Endothelial cell of umbilical vein (primary cell): ENCODE data around the gene ZDHHC14. TPM values are rescaled to one million over a fixed set of nuclear protein-coding genes. Genes with fewer than 3 reads are reported as not detected.

Experiments
- BruUV-seq: library from RNA; stranded (reverse); fragments of 400-500 nt; replicated peaks from 2 replicates; lab custom pipeline; 2021; lab: Mats Ljungman, UMichigan
- CTCF ChIA-PET: fragments of 300-600, 350-600 bp; sonication (Branson Sonifier 250); formaldehyde crosslinking; loops from one replicate; lab custom pipeline; 2021; ENCODE audit warnings: antibody characterized with exemption, inconsistent platforms; lab: Charles Lee
- POLR2A ChIA-PET: fragments of 300-600, 350-600 bp; sonication (Branson Sonifier 250); formaldehyde crosslinking; loops from one replicate; lab custom pipeline; 2021; ENCODE audit warnings: antibody characterized with exemption, inconsistent platforms; lab: Charles Lee
- DNase-seq: peaks from one replicate; pipeline ENCODE4 v3.0.0-alpha.2; 2011; ENCODE audit warnings: low read depth, low spot score
- FAIRE-seq: peaks from 2 replicates; lab custom pipeline; 2011; peaks lifted over from hg19 to GRCh38; lab: Jason Lieb, UNC
- H2AFZ ChIP-seq: 2 replicates; pipeline ENCODE4 v1.6.0; 2012; ENCODE audit warnings: low read depth, low read length, control low read depth, inconsistent platforms
- H3K27ac ChIP-seq: 2 replicates; pipeline ENCODE4 v1.5.1; 2011; ENCODE audit warnings: low read depth, mild to moderate bottlenecking, control low read depth, low read length, moderate library complexity; ENCODE audit not compliant: insufficient read depth
- H3K27me3 ChIP-seq, 2 experiments: 2 replicates each; pipeline versions ENCODE4 v1.6.0 to v1.6.1; 2011; ENCODE audit warnings: low read length in 2 of 2, mixed read lengths in 1 of 2; ENCODE audit not compliant: control insufficient read depth in 2 of 2, insufficient read depth in 2 of 2
- H3K36me3 ChIP-seq, 2 experiments: 2 replicates in 1 of 2; 3 replicates in 1 of 2; pipeline ENCODE4 v1.5.1; 2011; ENCODE audit warnings: low read length in 2 of 2, mild to moderate bottlenecking in 1 of 2, moderate library complexity in 1 of 2; ENCODE audit not compliant: control insufficient read depth in 2 of 2, insufficient read depth in 2 of 2; ENCODE audit errors: extremely low read depth in 1 of 2
- H3K4me1 ChIP-seq: 3 replicates; pipeline ENCODE4 v1.5.1; 2011; ENCODE audit warnings: mild to moderate bottlenecking, low read length; ENCODE audit not compliant: control insufficient read depth, insufficient read depth; ENCODE audit errors: extremely low read depth
- H3K4me2 ChIP-seq: 2 replicates; pipeline ENCODE4 v1.6.1; 2011; ENCODE audit warnings: low read length, control low read depth, mixed read lengths; ENCODE audit not compliant: insufficient read depth
- H3K4me3 ChIP-seq, 3 experiments: fragments of 200-600 bp in 1 of 3; sonication (generic), shearing (Covaris generic) in 1 of 3; replicated peaks in 1 of 3; 2 replicates each; pipeline ENCODE4 v1.5.1; 2011 to 2016; ENCODE audit warnings: control low read depth in 3 of 3, low read length in 3 of 3, mild to moderate bottlenecking in 2 of 3, inconsistent platforms in 1 of 3, low read depth in 1 of 3, moderate library complexity in 1 of 3; ENCODE audit not compliant: insufficient read depth in 1 of 3
- H3K79me2 ChIP-seq: 2 replicates; pipeline ENCODE4 v1.6.0; 2012; ENCODE audit warnings: low read length, inconsistent platforms; ENCODE audit not compliant: control insufficient read depth, insufficient read depth
- H3K9ac ChIP-seq: replicated peaks from 2 replicates; pipeline ENCODE3; 2011; ENCODE audit warnings: low read length, control low read depth; ENCODE audit not compliant: insufficient read depth; ENCODE audit errors: extremely low read depth
- H3K9me1 ChIP-seq: replicated peaks from 3 replicates; pipeline ENCODE4 v1.6.0; 2011; ENCODE audit warnings: mild to moderate bottlenecking, low read length; ENCODE audit not compliant: control insufficient read depth, insufficient read depth; ENCODE audit errors: extremely low read depth
- H3K9me3 ChIP-seq: replicated peaks from 2 replicates; pipeline ENCODE4 v1.5.1; 2012; ENCODE audit warnings: low read length, inconsistent platforms; ENCODE audit not compliant: control insufficient read depth, insufficient read depth
- H4K20me1 ChIP-seq: replicated peaks from 2 replicates; pipeline ENCODE3; 2011; ENCODE audit warnings: mild to moderate bottlenecking, low read length; ENCODE audit not compliant: control insufficient read depth, insufficient read depth; ENCODE audit errors: extremely low read depth
- EZH2 ChIP-seq: IDR thresholded peaks from 2 replicates; pipeline ENCODE4 v1.6.1; 2012; ENCODE audit warnings: borderline replicate concordance, low read depth, mild to moderate bottlenecking, moderate library complexity, low read length, inconsistent platforms; ENCODE audit not compliant: severe bottlenecking
- FOS ChIP-seq: IDR thresholded peaks from 2 replicates; pipeline ENCODE4 v1.6.1; 2011; ENCODE audit warnings: mild to moderate bottlenecking, low read length, moderate library complexity, borderline replicate concordance; ENCODE audit not compliant: insufficient read depth
- GATA2 ChIP-seq: IDR thresholded peaks from 2 replicates; pipeline ENCODE4 v1.7.0; 2011; ENCODE audit warnings: low read depth, mild to moderate bottlenecking, moderate library complexity, mixed read lengths, low read length; ENCODE audit not compliant: insufficient read length, insufficient read depth
- JUN ChIP-seq: IDR thresholded peaks from 2 replicates; pipeline ENCODE4 v1.6.1; 2011; ENCODE audit warnings: borderline replicate concordance, low read depth; ENCODE audit not compliant: insufficient read length, insufficient read depth
- MYC ChIP-seq: IDR thresholded peaks from one replicate; pipeline ENCODE4 v1.6.1; 2011; ENCODE audit warnings: mild to moderate bottlenecking, low read depth, low read length
- POLR2A ChIP-seq: IDR thresholded peaks from 2 replicates; pipeline ENCODE4 v1.6.1; 2012; ENCODE audit warnings: low read depth, mild to moderate bottlenecking, control low read depth, low read length
- POLR2AphosphoS5 ChIP-seq: IDR thresholded peaks from 2 replicates; pipeline ENCODE4 v1.6.1; 2012; ENCODE audit warnings: low read depth, mild to moderate bottlenecking, control low read depth, low read length, moderate library complexity; ENCODE audit not compliant: insufficient read depth
- dilution Hi-C: fragments of 300-500 bp; cut with MboI; formaldehyde crosslinking; loops from one replicate; pipeline ENCODE4 v1.15.0; 2019; ENCODE audit warnings: low sequenced_read_pairs; ENCODE audit not compliant: extremely low pct_ligation_motif_present
- intact Hi-C: fragments of 100-400 bp; cut with micrococcal nuclease; formaldehyde crosslinking; loops from one replicate; pipeline ENCODE4 v1.10.0; 2022
- polyA plus RNA-seq, 4 experiments: library from polyadenylated mRNA; depleted of rRNA in 3 of 4; stranded (reverse) in 3 of 4; unstranded in 1 of 4; fragments of >200 nt; gene quantifications; 2 replicates each; pipeline versions ENCODE4 v1.2.1 to v1.2.3, GENCODE V29; 2011 to 2012; ENCODE audit warnings: missing spikeins in 1 of 4
- total RNA-seq: library from RNA; stranded (reverse); gene quantifications from 2 replicates; pipeline ENCODE4 v1.2.3, GENCODE V29; 2021
- TF ChIP-seq, protein P1 (sequence below), 2 donors: IDR thresholded peaks; 1 replicate in 1 of 2; 2 replicates in 1 of 2; pipeline ENCODE4 v1.5.1; 2011; ENCODE audit warnings: low read length in 2 of 2, mild to moderate bottlenecking in 2 of 2, moderate library complexity in 2 of 2, control low read depth in 1 of 2, inconsistent platforms in 1 of 2, low read depth in 1 of 2; ENCODE audit not compliant: insufficient read depth in 1 of 2; ENCODE audit errors: extremely low read depth in 1 of 2
- TF ChIP-seq, protein P2 (sequence below): IDR thresholded peaks from 2 replicates; pipeline ENCODE4 v1.6.1; 2011; ENCODE audit not compliant: insufficient read depth, insufficient read length

Gene ZDHHC14
- total and polyA plus RNA-seq, 2 donors (not counting 3 experiments of a cell fraction or from before 2014, with no cell fraction given), result 23.0 to 25.6 TPM

DNA sequence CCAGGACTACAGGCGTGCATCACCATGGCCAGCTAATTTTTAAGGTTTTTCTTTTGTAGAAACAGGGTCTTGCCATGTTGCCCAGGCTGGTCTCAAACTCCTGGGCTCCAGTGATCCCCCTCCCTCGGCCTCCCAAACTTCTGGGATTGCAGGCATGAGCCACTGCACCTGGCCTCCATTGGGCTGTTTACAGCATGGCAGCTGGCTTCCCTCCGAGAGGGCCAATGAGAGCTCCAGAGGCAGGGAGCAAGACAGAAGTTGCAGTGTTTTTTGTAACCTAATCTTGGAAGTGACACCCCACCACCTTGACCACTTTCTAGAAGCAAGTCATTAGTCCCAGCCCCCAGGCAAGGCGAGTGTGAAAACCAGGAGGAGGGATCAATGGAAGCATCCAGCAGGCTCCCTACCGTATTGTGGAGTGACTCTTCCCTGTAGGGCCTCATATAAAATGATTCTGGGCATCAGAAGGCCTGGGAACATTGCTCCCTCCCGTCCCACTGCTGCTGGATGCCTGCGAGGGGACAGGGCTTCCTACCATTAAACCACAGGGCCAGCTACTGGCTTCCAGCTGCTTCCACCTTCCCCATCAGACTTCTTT is 144.4 kb downstream of the ZDHHC14 start:
- BruUV-seq, result no TSS peak
- Histone ChIP-seq H3K9me1 (no peaks in the 10 kb centered on the region), H3K4me2 (no peak overlapping the region), H2AFZ (no peak overlapping the region), H3K27me3 (no peaks in the 10 kb centered on the region), H3K9me3 (no peaks in the 10 kb centered on the region), H3K79me2 (no peaks in the 10 kb centered on the region), H3K4me3 (no peak overlapping the region), H3K4me1 (peaks cover 10% of the 10 kb centered on the region), H3K27ac (no peak overlapping the region), H4K20me1 (no peaks in the 10 kb centered on the region), H3K36me3 (no peaks in the 10 kb centered on the region), H3K9ac (no peak overlapping the region)
- FAIRE-seq, result no peak
- CTCF ChIA-PET, result interaction anchor here (1.3 kb wide), 1 partner anchor 10 kb away, joined by 4 read pairs; no protein-coding TSS in a partner anchor
- intact Hi-C loops (no loop called here), dilution Hi-C loops (no loop called here)
- POLR2A ChIA-PET, result no interaction called here
- no peak for TF ChIP-seq MYC
- TF ChIP-seq, protein P1, sequence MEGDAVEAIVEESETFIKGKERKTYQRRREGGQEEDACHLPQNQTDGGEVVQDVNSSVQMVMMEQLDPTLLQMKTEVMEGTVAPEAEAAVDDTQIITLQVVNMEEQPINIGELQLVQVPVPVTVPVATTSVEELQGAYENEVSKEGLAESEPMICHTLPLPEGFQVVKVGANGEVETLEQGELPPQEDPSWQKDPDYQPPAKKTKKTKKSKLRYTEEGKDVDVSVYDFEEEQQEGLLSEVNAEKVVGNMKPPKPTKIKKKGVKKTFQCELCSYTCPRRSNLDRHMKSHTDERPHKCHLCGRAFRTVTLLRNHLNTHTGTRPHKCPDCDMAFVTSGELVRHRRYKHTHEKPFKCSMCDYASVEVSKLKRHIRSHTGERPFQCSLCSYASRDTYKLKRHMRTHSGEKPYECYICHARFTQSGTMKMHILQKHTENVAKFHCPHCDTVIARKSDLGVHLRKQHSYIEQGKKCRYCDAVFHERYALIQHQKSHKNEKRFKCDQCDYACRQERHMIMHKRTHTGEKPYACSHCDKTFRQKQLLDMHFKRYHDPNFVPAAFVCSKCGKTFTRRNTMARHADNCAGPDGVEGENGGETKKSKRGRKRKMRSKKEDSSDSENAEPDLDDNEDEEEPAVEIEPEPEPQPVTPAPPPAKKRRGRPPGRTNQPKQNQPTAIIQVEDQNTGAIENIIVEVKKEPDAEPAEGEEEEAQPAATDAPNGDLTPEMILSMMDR (IDR thresholded peaks at IDR 0.05; ENCODE audit: extremely low read depth in 1 of 2, insufficient read depth in 1 of 2, low read depth in 1 of 2, low read length in 2 of 2), result no peak
- no peak for TF ChIP-seq GATA2
- TF ChIP-seq EZH2, result no peak
- no peak for TF ChIP-seq JUN
- TF ChIP-seq, protein P2, sequence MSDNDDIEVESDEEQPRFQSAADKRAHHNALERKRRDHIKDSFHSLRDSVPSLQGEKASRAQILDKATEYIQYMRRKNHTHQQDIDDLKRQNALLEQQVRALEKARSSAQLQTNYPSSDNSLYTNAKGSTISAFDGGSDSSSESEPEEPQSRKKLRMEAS, result no peak
- no peak for TF ChIP-seq POLR2AphosphoS5
- no peak for TF ChIP-seq FOS
- TF ChIP-seq POLR2A, result no peak
- no peak for DNase-seq
